Lower leg skin (tissue), 3 donors: ENCODE results near the gene CASTOR1.

ENCODE experiments used
- POLR2A ChIP-seq, 2 donors: fragments of 450-650 bp; IDR thresholded peaks; one replicate each; pipeline ENCODE4 v1.6.1; 2016 to 2017; ENCODE audit warnings: antibody characterized with exemption in 2 of 2, mild to moderate bottlenecking in 1 of 2, moderate library complexity in 1 of 2
- TF ChIP-seq, protein P1 (sequence below), 3 donors: fragments of 450-650 bp; IDR thresholded peaks; one replicate each; pipeline ENCODE4 v1.5.1; 2016; ENCODE audit warnings: antibody characterized with exemption in 3 of 3, mild to moderate bottlenecking in 3 of 3, moderate library complexity in 2 of 3

DNA sequence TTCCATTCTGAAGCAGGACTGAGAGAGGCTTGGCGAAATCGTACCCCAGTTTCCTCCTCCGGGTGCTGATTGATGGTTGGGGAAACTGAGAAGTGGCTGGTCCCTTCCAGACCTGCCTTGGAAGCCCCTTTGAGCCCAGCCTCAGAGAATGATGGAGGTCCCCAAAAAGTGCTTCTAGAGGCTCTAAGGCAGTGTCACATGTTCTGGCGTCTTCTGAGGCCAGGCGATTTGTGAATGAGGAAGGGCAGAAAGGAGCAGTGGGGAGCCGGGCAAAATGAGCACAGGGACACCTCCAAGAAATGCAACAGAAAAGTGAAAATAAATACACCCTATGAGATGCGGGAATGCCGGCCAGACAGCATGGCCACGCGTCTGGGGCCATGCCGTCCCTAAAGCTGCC, 41.7 kb downstream of the CASTOR1 start:
- TF ChIP-seq, protein P1, sequence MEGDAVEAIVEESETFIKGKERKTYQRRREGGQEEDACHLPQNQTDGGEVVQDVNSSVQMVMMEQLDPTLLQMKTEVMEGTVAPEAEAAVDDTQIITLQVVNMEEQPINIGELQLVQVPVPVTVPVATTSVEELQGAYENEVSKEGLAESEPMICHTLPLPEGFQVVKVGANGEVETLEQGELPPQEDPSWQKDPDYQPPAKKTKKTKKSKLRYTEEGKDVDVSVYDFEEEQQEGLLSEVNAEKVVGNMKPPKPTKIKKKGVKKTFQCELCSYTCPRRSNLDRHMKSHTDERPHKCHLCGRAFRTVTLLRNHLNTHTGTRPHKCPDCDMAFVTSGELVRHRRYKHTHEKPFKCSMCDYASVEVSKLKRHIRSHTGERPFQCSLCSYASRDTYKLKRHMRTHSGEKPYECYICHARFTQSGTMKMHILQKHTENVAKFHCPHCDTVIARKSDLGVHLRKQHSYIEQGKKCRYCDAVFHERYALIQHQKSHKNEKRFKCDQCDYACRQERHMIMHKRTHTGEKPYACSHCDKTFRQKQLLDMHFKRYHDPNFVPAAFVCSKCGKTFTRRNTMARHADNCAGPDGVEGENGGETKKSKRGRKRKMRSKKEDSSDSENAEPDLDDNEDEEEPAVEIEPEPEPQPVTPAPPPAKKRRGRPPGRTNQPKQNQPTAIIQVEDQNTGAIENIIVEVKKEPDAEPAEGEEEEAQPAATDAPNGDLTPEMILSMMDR (IDR thresholded peaks at IDR 0.05), result no peak
- no peak for TF ChIP-seq POLR2A (IDR thresholded peaks at IDR 0.05)
